Smooth muscle cell of the umbilical artery (primary cell): ENCODE results near the gene DNALI1. TPM values are rescaled to one million over a fixed set of nuclear protein-coding genes. Genes with fewer than 3 reads are reported as not detected.

Experiments
- total RNA-seq: library from RNA; depleted of rRNA; stranded (reverse); fragments of >200 nt; gene quantifications from 2 replicates; pipeline ENCODE4 v1.2.3, GENCODE V29; 2014

Gene DNALI1
- 0.89 and 1.9 TPM in 2 replicates for total RNA-seq

DNA sequence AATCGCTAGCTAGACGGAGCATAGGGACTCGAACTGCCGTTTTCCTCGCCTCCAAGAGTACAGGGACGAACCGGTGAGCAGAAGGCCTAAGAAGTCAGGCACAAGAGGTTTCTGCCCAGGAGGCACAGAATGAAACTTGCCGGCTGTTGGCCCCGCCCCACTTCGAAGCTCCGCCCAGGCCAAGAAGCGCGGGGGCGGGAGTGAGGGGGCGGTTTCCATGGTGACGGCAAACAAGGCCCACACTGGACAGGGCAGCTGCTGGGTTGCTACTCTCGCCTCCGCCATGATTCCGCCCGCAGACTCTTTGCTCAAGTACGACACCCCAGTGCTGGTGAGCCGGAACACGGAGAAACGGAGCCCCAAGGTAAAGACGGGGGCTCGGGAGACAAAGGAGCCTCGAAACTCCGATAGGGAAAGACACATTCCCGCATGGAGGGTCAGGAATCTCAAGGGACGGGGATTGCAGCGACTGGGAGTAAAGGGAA, at the start of gene DNALI1:
DNALI1 (plus strand) TSS at position 229 of the 485 bp plus-strand sequence; CDS start at position 284, 55 bp downstream.

DNA sequence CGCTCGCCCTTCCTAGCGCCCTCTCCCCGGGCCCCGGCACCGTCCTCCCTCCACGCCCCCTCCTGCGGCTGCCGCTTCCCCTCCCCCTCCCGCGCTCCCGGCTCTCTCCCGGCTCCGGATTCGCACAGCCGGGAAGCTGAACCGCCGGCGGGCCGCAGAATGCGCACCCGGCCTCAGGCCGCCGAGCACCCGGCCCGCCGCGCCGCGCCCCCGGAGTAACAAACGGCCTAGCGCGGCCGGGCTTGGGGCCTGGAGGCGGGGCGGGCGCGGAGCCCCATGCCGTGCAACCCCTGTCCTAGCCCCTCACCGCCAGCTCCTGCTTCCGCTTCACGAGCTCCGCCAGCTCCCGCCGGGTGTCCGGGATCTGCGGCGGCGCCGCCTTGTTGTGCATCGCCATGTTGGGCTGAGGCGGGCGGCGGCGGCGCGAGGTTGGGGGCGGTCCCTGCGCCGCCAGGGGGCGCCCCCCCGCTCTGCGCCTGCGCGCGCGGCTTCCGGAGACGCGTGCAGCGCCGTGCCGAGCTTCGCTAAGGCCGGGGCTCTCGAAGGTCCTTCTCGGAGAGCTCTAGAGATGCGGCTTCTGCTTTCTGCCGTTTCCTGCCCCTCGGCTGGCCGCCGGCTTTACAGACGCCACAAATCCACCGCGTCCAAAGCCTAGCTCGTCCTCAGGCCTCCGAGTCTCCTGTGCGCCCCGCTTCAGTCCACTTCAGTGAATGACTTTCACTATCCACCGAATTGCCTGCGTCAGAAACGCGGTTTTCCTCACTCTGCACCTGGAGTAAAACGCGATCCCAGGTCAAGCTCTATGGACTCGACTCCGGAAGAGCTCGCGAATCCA, 42.2 kb upstream of the DNALI1 start, which contains the start of gene MEAF6:
MEAF6 (minus strand) TSS at position 417 of the 835 bp plus-strand sequence; CDS start at position 397, 20 bp downstream.

DNA sequence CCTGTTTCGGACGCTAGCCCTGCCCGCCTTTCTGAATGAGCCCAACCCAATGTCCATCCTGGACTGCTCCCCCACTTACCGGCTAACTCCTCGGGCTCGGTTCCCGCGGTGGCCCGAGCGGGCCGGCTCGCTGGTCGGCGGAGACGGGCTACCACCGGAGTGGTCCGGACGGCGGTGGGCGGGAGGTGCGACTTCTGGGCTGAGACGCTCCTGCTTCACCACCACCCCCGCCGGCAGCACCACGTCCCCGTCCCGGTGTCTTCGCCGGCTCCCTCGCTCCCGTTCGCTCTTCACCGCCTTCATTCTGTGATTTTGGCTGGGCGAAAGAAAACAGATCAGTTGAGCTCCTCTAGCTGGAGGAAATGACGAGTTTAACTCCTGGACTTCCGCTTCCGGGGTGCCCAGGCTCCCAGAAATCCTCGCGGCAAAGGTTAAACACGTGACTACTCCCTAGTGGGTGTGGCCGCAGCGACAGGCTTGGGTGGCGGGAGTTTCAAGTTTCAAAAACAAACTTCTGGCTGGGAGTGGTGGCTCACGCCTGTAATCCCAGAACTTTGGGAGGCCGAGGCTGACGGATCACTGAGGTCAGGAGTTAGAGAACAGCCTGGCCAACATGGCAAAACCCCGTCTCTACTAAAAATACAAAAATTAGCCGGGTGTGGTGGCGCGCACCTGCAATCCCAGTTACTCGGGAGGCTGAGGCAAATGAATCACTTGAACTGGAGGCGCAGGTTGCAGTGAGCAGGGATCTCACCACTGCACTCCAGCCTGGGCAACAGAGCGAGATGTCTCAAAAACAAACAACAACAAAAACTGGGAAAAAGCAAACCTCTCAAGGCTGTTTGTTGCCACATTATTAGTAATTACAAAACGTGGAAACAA, 2.6 kb upstream of the DNALI1 start, which contains the start of gene SNIP1:
SNIP1 (minus strand) TSS at position 367 of the 882 bp plus-strand sequence; CDS start at position 303, 64 bp downstream.

DNA sequence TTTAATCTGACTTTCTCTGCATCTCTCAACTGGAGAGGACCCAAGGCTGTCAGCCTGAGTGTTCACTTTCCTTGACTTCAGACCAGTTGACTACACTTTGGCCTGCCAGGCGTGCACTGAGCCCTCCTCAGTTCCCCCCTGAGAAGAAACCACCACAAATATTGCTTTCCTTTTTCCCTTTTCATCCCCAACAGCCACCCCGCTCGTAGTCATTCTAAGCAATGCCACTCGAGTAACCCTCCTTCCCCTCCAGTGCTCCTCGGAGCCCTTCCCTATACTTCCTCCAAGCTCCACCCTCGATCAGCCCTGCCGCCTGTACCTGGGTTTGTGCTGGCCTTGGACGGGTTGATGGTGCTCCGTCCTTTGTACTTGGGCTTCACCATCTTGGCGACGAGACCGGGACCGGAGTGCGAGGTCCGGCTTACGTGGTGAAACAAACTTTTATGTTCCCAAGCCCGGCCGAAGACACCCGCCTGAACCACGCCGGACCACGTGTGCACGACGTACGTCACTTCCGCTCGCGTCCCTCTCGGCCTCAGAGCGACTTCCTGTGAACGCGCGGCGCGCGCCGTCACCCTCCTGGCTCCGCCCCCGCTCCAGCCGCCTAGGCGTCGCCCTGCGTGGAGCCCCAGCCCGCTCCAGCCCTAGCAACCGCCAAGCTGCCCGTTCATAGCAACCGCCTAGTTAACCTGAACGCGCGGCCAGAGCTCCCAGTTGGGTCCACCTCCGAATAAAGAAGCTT, 38.9 kb downstream of the DNALI1 start, which contains the start of gene GNL2:
GNL2 (minus strand) TSS at position 498 of the 742 bp plus-strand sequence; CDS start at position 383, 115 bp downstream.

Other genes with a start within 250 kb of the DNALI1 start
- 30.4 and 35.3 TPM in 2 replicates for gene ZC3H12A, start 82.4 kb upstream of the DNALI1 start, total RNA-seq
- 58.5 and 70.1 TPM in 2 replicates for gene MEAF6, start 42.2 kb upstream of the DNALI1 start, total RNA-seq
- 9.8 and 12.7 TPM in 2 replicates for gene SNIP1, start 2.6 kb upstream of the DNALI1 start, total RNA-seq
- gene GNL2, start 39.0 kb downstream of the DNALI1 start, total RNA-seq, result 44.5 and 81.6 TPM in 2 replicates
- not detected in 2 replicates for gene RSPO1, start 78.0 kb downstream of the DNALI1 start, total RNA-seq
- 0.30 and 7.3 TPM in 2 replicates for gene CDCA8, start 135.6 kb downstream of the DNALI1 start, total RNA-seq
- gene EPHA10, start 208.2 kb downstream of the DNALI1 start, total RNA-seq, result not detected in 2 replicates
- 0.30 and 0.69 TPM in 2 replicates for gene MANEAL, start 236.9 kb downstream of the DNALI1 start, total RNA-seq